NCI-H2081 (cell line): ENCODE results near the gene SYCN.
"Not testable (repeated sequence)": the region's sequence is repeated elsewhere in the genome, so short reads cannot be mapped to it uniquely, and the experiment has no call there.

Source experiments
- DNase-seq, 2 experiments: peaks; one replicate each; lab custom pipeline; 2025; lab: John Stamatoyannopoulos, UW

Gene SYCN

GRCh38 chr19:39224910-39225309, 20.8 kb upstream of the SYCN start:
- DNase-seq = no peak

- no peak for DNase-seq
Observed at GRCh38 chr19:39223703-39224279, 19.7 kb upstream of the SYCN start.

DNA sequence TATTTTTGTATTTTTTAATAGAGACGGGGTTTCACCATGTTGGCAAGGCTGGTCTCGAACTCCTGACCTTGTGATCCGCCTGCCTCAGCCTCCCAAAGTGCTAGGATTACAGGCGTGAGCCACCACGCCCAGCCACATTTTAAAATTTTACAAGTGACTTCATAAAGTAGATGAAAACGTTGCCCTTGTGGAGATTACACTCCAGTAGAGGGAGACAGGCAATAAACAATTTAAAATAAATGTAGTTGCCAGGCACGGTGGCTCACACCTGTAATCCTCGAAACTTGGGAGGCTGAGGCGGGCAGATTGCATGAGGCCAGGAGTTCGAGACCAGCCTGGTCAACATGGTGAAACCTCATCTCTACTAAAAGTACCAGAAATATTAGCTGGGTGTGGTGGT, 15.0 kb upstream of the SYCN start:
- not testable (repeated sequence) for DNase-seq

DNA sequence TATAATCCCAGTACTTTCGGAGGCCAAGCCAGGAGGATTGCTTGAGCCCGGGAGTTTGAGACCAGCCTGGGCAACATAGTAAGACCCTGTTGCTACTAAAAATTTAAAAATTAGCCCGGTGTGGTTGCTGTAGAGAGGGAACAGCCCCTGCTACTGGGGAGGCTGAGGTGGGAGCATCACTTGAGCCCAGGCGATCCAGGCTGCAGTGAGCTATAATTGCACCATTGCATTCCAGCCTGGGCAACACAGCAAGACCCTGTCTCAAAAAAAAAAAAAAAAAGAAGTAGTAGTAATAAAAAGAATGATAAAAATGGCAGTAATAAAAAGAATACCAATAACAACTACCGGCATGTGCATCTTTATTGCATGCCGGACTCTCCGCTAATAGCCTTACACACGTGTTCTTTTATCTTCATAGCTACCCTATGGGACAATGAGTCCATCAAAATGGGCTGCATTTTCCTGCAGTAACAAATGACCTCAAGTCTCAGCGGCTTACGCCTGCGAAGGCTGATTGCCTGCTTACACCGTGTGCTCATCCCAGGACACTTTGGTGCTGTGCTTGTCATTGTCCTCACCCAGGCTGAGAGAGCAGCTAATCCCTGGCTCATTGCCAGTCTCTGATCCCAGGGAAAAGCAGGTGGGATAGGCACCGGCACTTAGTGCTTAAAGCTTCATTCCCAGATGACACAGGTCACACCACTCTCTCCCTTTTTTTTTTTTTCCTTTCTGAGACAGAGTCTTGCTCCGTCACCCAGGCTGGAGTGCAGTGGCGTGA, 14.4 kb upstream of the SYCN start:
- no peak for DNase-seq

GRCh38 chr19:39217094-39217493, 13.0 kb upstream of the SYCN start:
- DNase-seq = no peak

DNA sequence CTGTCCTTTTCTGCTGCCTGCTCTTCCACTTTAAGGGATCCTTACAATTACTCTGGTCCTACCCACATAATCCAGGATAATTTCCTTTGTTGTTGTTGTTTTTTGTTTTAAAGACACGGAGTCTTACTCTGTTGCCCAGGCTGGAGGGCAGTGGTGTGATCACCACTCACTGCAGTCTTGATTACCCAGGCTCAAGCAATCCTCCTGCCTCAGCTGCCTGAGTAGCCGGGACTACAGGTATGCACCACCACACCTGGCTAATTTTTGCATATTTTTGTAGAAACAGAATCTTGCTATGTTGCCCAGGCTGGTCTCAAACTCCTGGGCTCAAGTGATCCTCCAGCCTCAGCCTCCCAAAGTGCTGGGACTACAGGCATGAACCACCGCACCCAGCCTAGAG, 11.3 kb upstream of the SYCN start:
- DNase-seq = not testable (repeated sequence)

GRCh38 chr19:39212375-39212742, 8.3 kb upstream of the SYCN start:
- DNase-seq = peak in 1 of 2 experiments; percentile 5

DNA sequence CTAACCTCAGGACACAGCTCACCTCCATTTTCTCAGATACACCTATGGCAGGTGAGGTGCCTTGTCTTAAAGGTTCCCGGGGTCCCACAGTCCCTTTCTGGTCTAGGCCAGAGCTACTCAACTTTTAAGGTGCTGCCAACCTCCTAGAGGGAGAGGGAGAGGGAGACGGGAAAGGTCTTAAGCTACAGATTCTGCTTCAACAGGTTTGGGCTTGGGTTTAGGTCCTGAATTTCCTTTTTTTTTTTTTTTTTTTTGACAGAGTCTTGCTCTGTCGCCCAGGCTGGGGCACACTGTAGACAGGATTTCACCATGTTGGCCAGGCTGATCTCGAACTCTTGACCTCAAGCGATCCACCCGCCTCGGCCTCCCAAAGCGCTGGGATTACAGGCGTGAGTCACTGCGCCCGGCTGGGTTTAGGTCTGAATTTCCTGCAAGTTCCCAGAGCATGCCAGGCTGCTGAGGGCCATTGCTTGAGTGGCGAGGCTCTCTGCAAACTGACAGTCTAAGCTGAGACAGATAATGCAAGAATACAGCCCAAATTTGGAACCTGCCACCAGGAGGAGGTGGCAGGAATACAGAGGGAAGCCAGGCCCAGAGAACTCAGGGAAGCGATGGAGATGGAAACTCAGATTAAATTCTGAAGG, 7.8 kb upstream of the SYCN start:
- no peak for DNase-seq

DNA sequence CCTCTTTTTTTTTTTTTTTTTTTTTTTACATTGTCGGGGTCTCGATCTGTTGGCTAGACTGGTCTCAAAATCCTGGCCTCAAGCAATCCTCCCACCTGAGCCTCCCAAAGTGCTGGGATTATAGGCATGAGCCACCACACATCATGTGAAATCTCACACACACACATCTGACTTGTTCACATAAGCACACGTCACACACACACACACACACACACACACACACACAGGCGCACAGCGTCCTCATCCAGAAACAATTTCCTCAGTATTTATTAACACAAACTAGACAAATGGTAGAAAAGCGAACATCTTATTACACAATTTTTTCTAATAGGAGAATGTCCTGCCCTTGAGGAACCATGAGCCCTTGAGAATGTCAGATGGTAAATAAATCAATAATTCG, 5.1 kb upstream of the SYCN start:
- no peak for DNase-seq

DNA sequence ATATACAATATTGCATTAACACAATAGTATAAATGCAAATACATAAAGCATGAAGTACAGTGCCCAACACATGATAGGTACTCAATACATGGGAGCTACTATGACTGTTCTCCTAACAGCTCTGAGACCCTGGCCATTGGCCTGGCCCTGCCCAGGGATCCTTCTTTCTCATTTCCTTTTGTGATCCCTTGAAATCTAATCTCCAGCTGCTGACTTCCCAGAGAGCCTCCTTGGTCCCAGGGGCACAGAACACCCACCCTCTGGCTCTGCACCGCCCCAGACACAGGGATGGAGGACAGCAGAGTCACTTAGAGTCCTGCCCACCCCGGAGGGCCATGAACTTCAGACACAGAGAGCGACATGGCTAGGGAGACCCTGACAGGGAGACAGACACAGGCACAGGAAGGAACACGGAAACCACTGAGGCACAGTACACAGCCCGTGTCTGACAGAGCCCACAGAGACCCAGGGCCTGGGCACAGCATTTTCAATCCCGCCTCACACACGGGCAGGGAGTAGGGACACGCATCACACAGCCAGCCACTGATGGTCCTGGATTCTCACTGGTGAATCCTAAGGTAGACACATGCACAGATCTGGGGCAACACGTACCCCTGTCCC, 4.2 kb upstream of the SYCN start:
- DNase-seq = no peak

DNA sequence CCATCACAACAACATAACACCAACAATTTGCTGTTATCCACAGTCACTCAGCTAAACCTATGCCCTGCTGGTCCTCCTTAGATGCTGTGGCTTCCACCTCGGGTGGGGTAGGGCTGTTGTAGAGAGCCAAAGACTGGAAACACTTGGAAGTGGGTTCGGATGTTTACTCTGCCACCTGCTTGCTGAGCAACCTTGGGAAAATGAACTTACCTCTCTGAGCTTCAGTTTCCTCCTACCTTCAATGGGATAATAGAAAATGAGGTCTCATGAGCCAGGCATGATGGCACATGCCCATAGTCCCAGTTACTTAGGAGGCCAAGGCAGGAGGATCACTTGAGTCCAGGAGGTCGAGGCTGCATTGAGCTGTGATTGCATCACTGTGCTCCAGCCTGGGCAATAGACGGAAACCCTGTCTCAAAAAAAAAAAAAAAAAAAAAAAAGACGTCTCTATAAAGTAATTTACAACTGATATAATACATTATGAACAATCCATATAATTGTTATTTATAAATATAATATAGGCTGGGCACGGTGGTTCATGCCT, 3.3 kb upstream of the SYCN start:
- no peak for DNase-seq

- DNase-seq = no peak
Observed at GRCh38 chr19:39206122-39206521, 2.1 kb upstream of the SYCN start.

DNA sequence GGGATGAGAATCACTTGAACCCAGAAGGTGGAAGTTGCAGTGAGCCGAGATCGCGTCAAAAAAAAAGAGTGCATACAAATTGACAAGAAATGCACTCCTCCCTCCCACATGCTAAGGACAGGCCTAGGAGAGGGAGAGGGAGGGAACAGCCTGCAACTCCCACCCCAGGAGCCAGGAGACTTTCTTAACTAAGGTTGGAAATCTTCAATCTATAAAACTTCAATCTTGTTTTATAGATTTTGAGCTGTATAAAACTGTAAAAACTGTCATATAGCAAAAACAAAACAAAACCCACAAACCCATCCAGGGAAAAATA, 1.3 kb upstream of the SYCN start:
- no peak for DNase-seq

GRCh38 chr19:39202998-39203355, 1.1 kb downstream of the SYCN start:
- no peak for DNase-seq

GRCh38 chr19:39200803-39201115, 3.3 kb downstream of the SYCN start:
- DNase-seq = no peak

DNA sequence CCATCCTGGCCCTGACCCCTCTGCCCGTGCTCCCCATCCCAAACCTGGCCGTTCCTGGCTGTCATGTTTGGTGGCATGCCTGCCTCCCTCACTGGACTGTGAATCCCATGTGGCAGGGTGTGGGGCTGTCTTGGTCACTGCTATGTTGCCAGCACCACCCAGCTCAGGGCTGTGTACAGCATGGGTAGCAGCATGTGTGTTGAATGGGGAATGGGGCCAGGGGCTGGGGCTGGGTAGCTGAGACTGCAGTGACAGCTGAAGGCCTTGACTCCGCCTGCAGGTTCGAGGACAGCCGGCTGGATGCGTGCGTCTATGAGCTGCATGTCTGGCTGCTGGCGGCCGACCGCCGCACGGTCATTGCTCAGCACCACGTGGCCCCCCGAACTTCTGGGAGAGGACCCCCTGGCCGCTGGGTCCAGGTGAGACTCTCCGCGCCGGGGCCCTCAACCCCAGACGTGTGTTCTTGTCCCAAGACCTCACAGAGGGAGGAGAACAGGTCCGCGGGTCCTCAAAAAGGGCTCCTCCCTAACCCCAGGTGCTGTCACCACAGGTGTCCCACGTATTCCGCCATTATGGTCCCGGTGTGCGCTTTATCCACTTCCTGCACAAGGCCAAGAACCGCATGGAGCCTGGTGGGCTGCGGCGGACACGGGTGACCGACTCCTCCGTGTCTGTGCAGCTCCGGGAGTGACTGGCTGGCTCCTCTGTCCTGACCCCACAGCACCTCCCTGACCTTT, 3.8 kb downstream of the SYCN start:
- DNase-seq = no peak

- no peak for DNase-seq
Observed at GRCh38 chr19:39199025-39199424, 5.0 kb downstream of the SYCN start.

DNA sequence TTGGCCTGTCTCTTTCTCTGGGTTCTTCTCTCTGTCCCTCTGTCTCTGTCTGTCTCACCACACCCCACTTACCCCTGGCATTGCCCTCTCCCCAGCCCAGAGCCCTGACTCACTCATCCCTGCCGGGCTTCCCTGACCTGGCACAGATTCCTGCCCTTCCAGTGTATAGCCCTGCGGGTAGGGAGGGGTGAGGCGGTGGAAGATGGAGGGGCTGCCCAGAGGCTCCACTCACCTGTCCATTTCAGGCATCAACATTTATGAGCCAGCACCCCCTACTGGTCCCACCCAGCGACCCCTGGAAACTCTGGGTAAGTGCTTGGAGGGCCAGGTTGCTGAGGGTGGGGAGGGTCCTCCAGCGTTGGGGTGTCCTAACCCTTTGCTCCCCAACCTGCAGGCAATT, 6.3 kb downstream of the SYCN start:
- no peak for DNase-seq

GRCh38 chr19:39196860-39197562, 7.1 kb downstream of the SYCN start, which contains the start of gene NCCRP1:
NCCRP1 (plus strand) TSS chr19:39196964; CDS start chr19:39196983, 19 bp downstream.
- DNase-seq = no peak

DNA sequence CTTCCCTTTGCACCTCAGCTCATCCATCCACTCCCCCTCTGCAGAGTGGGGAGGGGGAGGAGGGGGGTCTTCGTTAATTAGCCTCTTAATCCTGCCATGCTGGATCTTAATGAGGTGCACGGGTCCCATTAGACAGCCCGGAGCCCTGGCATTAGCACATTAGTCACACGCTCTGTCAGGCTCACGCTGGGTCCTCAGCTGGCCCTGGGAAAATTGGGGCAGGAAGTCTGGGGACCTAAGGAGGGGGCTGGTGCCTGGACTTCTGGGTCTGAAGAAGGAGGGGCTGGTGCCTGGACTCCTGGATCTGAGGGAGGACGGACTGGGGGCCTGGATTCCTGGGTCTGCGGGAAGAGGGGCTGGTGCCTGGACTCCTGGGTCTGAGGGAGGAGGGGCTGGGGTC, 7.7 kb downstream of the SYCN start:
- no peak for DNase-seq

DNA sequence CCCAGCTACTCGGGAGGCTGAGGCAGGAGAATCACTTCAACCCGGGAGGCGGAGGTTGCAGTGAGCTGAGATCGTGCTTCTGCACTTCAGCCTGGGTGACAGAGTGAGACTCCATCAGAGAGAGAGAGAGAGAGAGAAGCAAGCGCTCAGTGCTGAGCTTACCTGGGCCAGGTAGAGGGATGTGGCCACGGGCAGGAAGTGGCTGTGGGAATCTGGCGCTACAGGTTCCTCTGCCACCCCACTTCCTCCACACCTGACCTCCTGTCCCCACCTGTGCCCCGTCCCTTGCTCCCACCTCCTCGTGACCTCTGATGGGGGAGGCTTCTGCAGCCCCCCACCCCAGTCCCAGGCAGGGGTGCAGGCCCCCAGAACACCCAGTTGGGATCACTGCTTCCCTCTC, 8.3 kb downstream of the SYCN start:
- no peak for DNase-seq
